Measurements from ENCODE around the gene MTLN.
"Not testable (repeated sequence)": the region's sequence is repeated elsewhere in the genome, so short reads cannot be mapped to it uniquely, and the experiment has no call there.

DNA sequence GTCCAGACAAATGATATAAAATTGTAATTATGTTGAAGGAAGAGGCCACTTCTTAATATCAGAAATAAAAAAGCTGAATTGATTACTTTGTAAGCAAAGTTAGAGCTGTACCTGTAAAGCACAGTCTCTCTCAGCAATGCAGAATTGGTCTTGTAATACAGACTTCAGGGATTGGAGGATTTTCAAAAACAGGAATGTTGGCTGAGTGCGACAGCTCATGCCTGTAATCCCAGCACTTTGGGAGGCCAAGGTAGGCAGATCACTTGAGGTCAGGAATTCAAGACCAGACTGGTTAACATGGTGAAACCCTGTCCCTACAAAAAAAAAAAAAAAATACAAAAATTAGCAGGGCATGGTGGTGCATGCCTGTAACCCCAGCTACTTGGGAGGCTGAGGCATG, 10.3 kb upstream of the MTLN start:
- not testable (repeated sequence) for TF ChIP-seq POLR2AphosphoS5 (IDR thresholded peaks at IDR 0.05; ENCODE audit: low read depth, low read length); JUND (IDR thresholded peaks at IDR 0.05); NRF1 (IDR thresholded peaks at IDR 0.05; ENCODE audit: low read depth, low read length); FOXM1 (IDR thresholded peaks at IDR 0.05; ENCODE audit: low read depth); EP300 (IDR thresholded peaks at IDR 0.05; ENCODE audit: borderline replicate concordance in 1 of 2, low read depth in 1 of 2, low read length in 1 of 2)
- TF ChIP-seq, protein P1, sequence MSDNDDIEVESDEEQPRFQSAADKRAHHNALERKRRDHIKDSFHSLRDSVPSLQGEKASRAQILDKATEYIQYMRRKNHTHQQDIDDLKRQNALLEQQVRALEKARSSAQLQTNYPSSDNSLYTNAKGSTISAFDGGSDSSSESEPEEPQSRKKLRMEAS (IDR thresholded peaks at IDR 0.05; ENCODE audit: low read depth), result not testable (repeated sequence)
- TF ChIP-seq, protein P2, sequence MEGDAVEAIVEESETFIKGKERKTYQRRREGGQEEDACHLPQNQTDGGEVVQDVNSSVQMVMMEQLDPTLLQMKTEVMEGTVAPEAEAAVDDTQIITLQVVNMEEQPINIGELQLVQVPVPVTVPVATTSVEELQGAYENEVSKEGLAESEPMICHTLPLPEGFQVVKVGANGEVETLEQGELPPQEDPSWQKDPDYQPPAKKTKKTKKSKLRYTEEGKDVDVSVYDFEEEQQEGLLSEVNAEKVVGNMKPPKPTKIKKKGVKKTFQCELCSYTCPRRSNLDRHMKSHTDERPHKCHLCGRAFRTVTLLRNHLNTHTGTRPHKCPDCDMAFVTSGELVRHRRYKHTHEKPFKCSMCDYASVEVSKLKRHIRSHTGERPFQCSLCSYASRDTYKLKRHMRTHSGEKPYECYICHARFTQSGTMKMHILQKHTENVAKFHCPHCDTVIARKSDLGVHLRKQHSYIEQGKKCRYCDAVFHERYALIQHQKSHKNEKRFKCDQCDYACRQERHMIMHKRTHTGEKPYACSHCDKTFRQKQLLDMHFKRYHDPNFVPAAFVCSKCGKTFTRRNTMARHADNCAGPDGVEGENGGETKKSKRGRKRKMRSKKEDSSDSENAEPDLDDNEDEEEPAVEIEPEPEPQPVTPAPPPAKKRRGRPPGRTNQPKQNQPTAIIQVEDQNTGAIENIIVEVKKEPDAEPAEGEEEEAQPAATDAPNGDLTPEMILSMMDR (IDR thresholded peaks at IDR 0.05), result not testable (repeated sequence)
- TF ChIP-seq, protein P3, sequence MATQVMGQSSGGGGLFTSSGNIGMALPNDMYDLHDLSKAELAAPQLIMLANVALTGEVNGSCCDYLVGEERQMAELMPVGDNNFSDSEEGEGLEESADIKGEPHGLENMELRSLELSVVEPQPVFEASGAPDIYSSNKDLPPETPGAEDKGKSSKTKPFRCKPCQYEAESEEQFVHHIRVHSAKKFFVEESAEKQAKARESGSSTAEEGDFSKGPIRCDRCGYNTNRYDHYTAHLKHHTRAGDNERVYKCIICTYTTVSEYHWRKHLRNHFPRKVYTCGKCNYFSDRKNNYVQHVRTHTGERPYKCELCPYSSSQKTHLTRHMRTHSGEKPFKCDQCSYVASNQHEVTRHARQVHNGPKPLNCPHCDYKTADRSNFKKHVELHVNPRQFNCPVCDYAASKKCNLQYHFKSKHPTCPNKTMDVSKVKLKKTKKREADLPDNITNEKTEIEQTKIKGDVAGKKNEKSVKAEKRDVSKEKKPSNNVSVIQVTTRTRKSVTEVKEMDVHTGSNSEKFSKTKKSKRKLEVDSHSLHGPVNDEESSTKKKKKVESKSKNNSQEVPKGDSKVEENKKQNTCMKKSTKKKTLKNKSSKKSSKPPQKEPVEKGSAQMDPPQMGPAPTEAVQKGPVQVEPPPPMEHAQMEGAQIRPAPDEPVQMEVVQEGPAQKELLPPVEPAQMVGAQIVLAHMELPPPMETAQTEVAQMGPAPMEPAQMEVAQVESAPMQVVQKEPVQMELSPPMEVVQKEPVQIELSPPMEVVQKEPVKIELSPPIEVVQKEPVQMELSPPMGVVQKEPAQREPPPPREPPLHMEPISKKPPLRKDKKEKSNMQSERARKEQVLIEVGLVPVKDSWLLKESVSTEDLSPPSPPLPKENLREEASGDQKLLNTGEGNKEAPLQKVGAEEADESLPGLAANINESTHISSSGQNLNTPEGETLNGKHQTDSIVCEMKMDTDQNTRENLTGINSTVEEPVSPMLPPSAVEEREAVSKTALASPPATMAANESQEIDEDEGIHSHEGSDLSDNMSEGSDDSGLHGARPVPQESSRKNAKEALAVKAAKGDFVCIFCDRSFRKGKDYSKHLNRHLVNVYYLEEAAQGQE (IDR thresholded peaks at IDR 0.05; ENCODE audit: low read depth, low read length), result not testable (repeated sequence)

All from SK-N-SH (cell line).